ENCODE data around the gene PSRC1. TPM values are rescaled to one million over a fixed set of nuclear protein-coding genes. Genes with fewer than 3 reads are reported as not detected.
A peak's percentile ranks its signal among the peaks of the same experiment; 100 is the strongest.

PSRC1 gene
- total and polyA plus RNA-seq, 2 donors (not counting 3 experiments of a cell fraction or from before 2014, with no cell fraction given), result 25.0 to 29.3 TPM

- no peaks in the 10 kb centered on the region for H4K20me1 ChIP-seq (replicated peaks; ENCODE audit: control insufficient read depth, extremely low read depth, insufficient read depth, low read length)
- TF ChIP-seq POLR2A (IDR thresholded peaks at IDR 0.05; ENCODE audit: low read depth, low read length), result no peak
- no peak for TF ChIP-seq CTCF (IDR thresholded peaks at IDR 0.05; ENCODE audit: extremely low read depth in 1 of 2, insufficient read depth in 1 of 2, low read depth in 1 of 2, low read length in 2 of 2)
- H3K36me3 ChIP-seq (ENCODE audit: control insufficient read depth in 2 of 2, extremely low read depth in 1 of 2, insufficient read depth in 2 of 2, low read length in 2 of 2), result no peaks in the 10 kb centered on the region
- no peaks in the 10 kb centered on the region for H3K9me3 ChIP-seq (replicated peaks; ENCODE audit: control insufficient read depth, insufficient read depth, low read length)
- ChIA-PET CTCF (interaction anchor here (1.1 to 3.7 kb wide), 4 partner anchors 17 to 249 kb away, joined by 3 to 57 read pairs (median 4); partner anchors contain the start of gene SORT1), POLR2A (no interaction called here)
- peak overlapping the region; percentile 99 for H3K4me2 ChIP-seq (ENCODE audit: insufficient read depth, low read length)
- no TSS peak for BruUV-seq (replicated peaks)
- H3K9me1 ChIP-seq (replicated peaks; ENCODE audit: control insufficient read depth, extremely low read depth, insufficient read depth, low read length), result no peaks in the 10 kb centered on the region
- intact Hi-C loops (cut with micrococcal nuclease), result loop anchor here (1.0 kb wide), 2 partner anchors 40 to 113 kb away; partner anchors contain the start of gene SORT1
- H3K27ac ChIP-seq (ENCODE audit: insufficient read depth, low read depth, low read length), result peak overlapping the region; percentile 22
- H3K4me3 ChIP-seq (replicated peaks in 1 of 3; ENCODE audit: insufficient read depth in 1 of 3, low read depth in 1 of 3, low read length in 3 of 3), result peak overlapping the region; percentile 61 to 81 (median 71)
- peaks cover 16% of the 10 kb centered on the region for H3K79me2 ChIP-seq (ENCODE audit: control insufficient read depth, insufficient read depth, low read length)
- FAIRE-seq (no peak), DNase-seq (ENCODE audit: low read depth, low spot score) (no peak)
- peak overlapping the region; percentile 100 for H2AFZ ChIP-seq (ENCODE audit: low read depth, low read length)
- H3K27me3 ChIP-seq (ENCODE audit: control insufficient read depth in 2 of 2, insufficient read depth in 2 of 2, low read length in 2 of 2), result no peaks in the 10 kb centered on the region
- peaks cover 22% of the 10 kb centered on the region for H3K4me1 ChIP-seq (ENCODE audit: control insufficient read depth, extremely low read depth, insufficient read depth, low read length)
- H3K9ac ChIP-seq (replicated peaks; ENCODE audit: extremely low read depth, insufficient read depth, low read length), result peak overlapping the region; percentile 46
- dilution Hi-C loops (cut with MboI; ENCODE audit: extremely low pct_ligation_motif_present, low sequenced_read_pairs), result no loop called here
These were observed 1.0 kb upstream of the PSRC1 start for GRCh38 chr1:109283748-109284600.

- Histone ChIP-seq H3K79me2 (ENCODE audit: control insufficient read depth, insufficient read depth, low read length) (peaks cover 16% of the 10 kb centered on the region), H4K20me1 (replicated peaks; ENCODE audit: control insufficient read depth, extremely low read depth, insufficient read depth, low read length) (no peaks in the 10 kb centered on the region), H3K9me3 (replicated peaks; ENCODE audit: control insufficient read depth, insufficient read depth, low read length) (no peaks in the 10 kb centered on the region), H3K4me1 (ENCODE audit: control insufficient read depth, extremely low read depth, insufficient read depth, low read length) (peaks cover 22% of the 10 kb centered on the region), H3K9ac (replicated peaks; ENCODE audit: extremely low read depth, insufficient read depth, low read length) (peak overlapping the region; percentile 46), H2AFZ (ENCODE audit: low read depth, low read length) (peak overlapping the region; percentile 100), H3K4me3 (replicated peaks in 1 of 3; ENCODE audit: insufficient read depth in 1 of 3, low read depth in 1 of 3, low read length in 3 of 3) (peak overlapping the region; percentile 61 to 81 (median 71)), H3K27me3 (ENCODE audit: control insufficient read depth in 2 of 2, insufficient read depth in 2 of 2, low read length in 2 of 2) (no peaks in the 10 kb centered on the region), H3K4me2 (ENCODE audit: insufficient read depth, low read length) (peak overlapping the region; percentile 99), H3K9me1 (replicated peaks; ENCODE audit: control insufficient read depth, extremely low read depth, insufficient read depth, low read length) (no peaks in the 10 kb centered on the region), H3K36me3 (ENCODE audit: control insufficient read depth in 2 of 2, extremely low read depth in 1 of 2, insufficient read depth in 2 of 2, low read length in 2 of 2) (no peaks in the 10 kb centered on the region), H3K27ac (ENCODE audit: insufficient read depth, low read depth, low read length) (no peak overlapping the region)
- dilution Hi-C loops (cut with MboI; ENCODE audit: extremely low pct_ligation_motif_present, low sequenced_read_pairs) (no loop called here), intact Hi-C loops (cut with micrococcal nuclease) (no loop called here)
- BruUV-seq (replicated peaks), result no TSS peak
- DNase-seq (ENCODE audit: low read depth, low spot score) (no peak), FAIRE-seq (no peak)
- POLR2A ChIA-PET, result interaction anchor here (0.8 kb wide), 1 partner anchor 115 kb away, joined by 3 read pairs; the partner anchor contains the start of gene SORT1
- CTCF ChIA-PET, result interaction anchor here (0.9 to 3.7 kb wide), 9 partner anchors 10 to 251 kb away, joined by 3 to 57 read pairs (median 3); partner anchors contain the start of gene SORT1
- no peak for TF ChIP-seq JUN (IDR thresholded peaks at IDR 0.05; ENCODE audit: borderline replicate concordance, insufficient read depth, insufficient read length, low read depth)
- TF ChIP-seq POLR2AphosphoS5 (IDR thresholded peaks at IDR 0.05; ENCODE audit: insufficient read depth, low read depth, low read length), result no peak
- no peak for TF ChIP-seq MYC (IDR thresholded peaks at IDR 0.05; ENCODE audit: low read depth, low read length)
- TF ChIP-seq MAX (IDR thresholded peaks at IDR 0.05; ENCODE audit: insufficient read depth, insufficient read length), result no peak
- no peak for TF ChIP-seq GATA2 (IDR thresholded peaks at IDR 0.05; ENCODE audit: insufficient read depth, insufficient read length, low read depth, low read length)
- no peak for TF ChIP-seq EZH2 (IDR thresholded peaks at IDR 0.05; ENCODE audit: borderline replicate concordance, low read depth, low read length, severe bottlenecking)
- TF ChIP-seq CTCF (IDR thresholded peaks at IDR 0.05; ENCODE audit: extremely low read depth in 1 of 2, insufficient read depth in 1 of 2, low read depth in 1 of 2, low read length in 2 of 2), result no peak
- no peak for TF ChIP-seq POLR2A (IDR thresholded peaks at IDR 0.05; ENCODE audit: low read depth, low read length)
- no peak for TF ChIP-seq FOS (IDR thresholded peaks at IDR 0.05; ENCODE audit: borderline replicate concordance, insufficient read depth, low read length)
These were observed 421 bp downstream of the PSRC1 start for GRCh38 chr1:109282497-109282951.

Data from endothelial cell of umbilical vein (primary cell).